ENCODE data around the gene SUMF1.

SUMF1 gene

GRCh38 chr3:4472766-4473165 lies 5.7 kb upstream of the SUMF1 start:
- no peak overlapping the region for H3K4me3 ChIP-seq (ENCODE audit: low read depth, low read length)
- no peak for TF ChIP-seq CTCF (IDR thresholded peaks at IDR 0.05; ENCODE audit: borderline replicate concordance, insufficient read depth, low read depth, low read length)

DNA sequence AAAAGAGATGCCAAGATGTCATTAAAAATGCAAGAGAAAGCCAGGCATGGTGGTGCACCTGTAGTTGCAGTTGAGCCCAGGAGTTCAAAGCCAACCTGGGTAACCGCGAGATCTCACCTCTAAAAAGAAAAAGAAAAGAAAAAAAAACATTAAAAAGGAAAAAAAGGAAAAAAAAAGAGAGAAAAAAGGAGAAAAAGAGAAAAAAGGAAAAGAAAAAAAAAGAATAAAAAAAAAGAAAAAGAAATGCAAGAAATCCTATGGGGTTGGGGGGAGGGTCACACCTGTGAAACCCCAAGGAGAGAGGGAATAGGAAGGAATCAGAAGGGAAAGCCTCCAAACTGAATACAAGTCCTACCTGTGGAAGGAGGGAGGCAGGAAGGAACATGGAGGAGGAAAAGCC lies 5.2 kb upstream of the SUMF1 start:
- H3K4me3 ChIP-seq (ENCODE audit: low read depth, low read length), result no peak overlapping the region
- TF ChIP-seq CTCF (IDR thresholded peaks at IDR 0.05; ENCODE audit: borderline replicate concordance, insufficient read depth, low read depth, low read length), result no peak

GRCh38 chr3:4471907-4472306 lies 4.8 kb upstream of the SUMF1 start:
- no peak overlapping the region for H3K4me3 ChIP-seq (ENCODE audit: low read depth, low read length)
- TF ChIP-seq CTCF (IDR thresholded peaks at IDR 0.05; ENCODE audit: borderline replicate concordance, insufficient read depth, low read depth, low read length), result no peak

- peak overlapping the region; percentile 84 for H3K4me3 ChIP-seq (ENCODE audit: low read depth, low read length)
- no peak for TF ChIP-seq CTCF (IDR thresholded peaks at IDR 0.05; ENCODE audit: borderline replicate concordance, insufficient read depth, low read depth, low read length)
Measured at GRCh38 chr3:4467522-4467867, 426 bp upstream of the SUMF1 start.

DNA sequence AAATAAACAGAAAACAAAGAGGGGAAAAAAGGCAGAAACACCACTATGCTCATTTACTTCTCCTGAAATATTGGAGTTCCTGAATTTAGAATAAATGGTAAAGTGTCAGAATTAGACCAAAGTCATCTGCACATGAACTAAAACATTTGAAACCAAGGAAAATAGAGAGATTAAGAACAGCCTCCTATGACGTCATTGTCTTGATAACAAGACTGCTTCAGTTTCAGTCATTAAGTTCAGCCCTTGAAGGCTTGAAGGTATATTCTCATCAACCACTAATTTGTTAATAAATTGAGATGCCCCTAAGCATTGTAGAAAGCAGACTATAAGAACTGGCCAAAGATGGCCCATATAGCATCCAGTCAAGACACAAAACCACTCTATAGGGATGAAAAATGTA lies 2.5 kb downstream of the SUMF1 start:
- no peak overlapping the region for H3K4me3 ChIP-seq (ENCODE audit: low read depth, low read length)
- no peak for TF ChIP-seq CTCF (IDR thresholded peaks at IDR 0.05; ENCODE audit: borderline replicate concordance, insufficient read depth, low read depth, low read length)

DNA sequence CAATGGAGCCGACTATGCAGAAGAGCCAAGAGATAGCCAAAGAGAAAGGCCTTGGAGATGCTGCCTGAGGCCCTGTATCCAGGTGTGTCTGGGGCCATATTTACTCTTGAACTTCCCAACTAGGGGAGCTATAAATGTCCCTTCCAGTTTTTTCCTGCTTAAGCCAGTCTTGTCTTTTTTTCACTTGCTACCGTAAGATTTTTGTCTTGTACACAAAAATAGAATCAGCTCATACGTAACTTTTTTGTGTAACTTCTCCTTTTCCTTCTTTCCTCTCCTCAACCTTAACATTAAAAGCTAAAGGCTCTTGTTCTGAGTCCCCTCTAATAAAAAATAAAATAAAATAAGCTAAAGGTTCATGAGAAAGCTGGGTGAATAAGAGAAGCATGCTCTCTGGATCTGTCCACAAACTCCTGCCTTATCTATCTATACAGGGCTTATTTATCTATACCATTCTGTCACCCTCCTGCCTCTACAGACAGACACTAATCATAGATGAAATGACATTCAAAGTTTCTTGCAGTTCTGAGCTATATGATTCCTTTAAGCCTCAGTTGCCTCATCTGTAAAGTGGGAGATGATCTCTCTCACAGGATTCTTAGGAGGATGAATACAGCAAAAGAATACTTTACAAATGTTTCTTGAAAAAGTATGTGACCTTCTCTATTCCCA lies 4.6 kb downstream of the SUMF1 start:
- H3K4me3 ChIP-seq (ENCODE audit: low read depth, low read length), result no peak overlapping the region
- TF ChIP-seq CTCF (IDR thresholded peaks at IDR 0.05; ENCODE audit: borderline replicate concordance, insufficient read depth, low read depth, low read length), result no peak

GRCh38 chr3:4461468-4462090 lies 5.5 kb downstream of the SUMF1 start:
- TF ChIP-seq CTCF (IDR thresholded peaks at IDR 0.05; ENCODE audit: borderline replicate concordance, insufficient read depth, low read depth, low read length), result no peak
- no peak overlapping the region for H3K4me3 ChIP-seq (ENCODE audit: low read depth, low read length)
